T-helper 17 cell (primary cell): ENCODE data around the gene NKX1-2. TPM values are rescaled to one million over a fixed set of nuclear protein-coding genes. Genes with fewer than 3 reads are reported as not detected.

Experiments
- ATAC-seq: fragments of 150-1000 bp; cut with Tn5 transposase; 2 replicates; pipeline ENCODE4 v1.10.0; 2021; ENCODE audit warnings: mild to moderate bottlenecking, moderate library complexity
- DNase-seq, 3 donors: peaks; one replicate each; pipeline versions ENCODE4 v3.0.0 to v3.0.0-alpha.2; 2020 to 2021
- H3K9me3 ChIP-seq: one replicate; pipeline ENCODE4 v1.7.0; 2013; ENCODE audit warnings: low read length, mild to moderate bottlenecking; ENCODE audit not compliant: control insufficient read depth, poor library complexity, severe bottlenecking
- H3K27ac Mint-ChIP-seq: one replicate; pipeline ENCODE4 v1.8.0; 2022; ENCODE audit warnings: mild to moderate bottlenecking, moderate library complexity, mixed read lengths
- H3K27me3 Mint-ChIP-seq: one replicate; pipeline ENCODE4 v1.8.0; 2022; ENCODE audit warnings: mixed read lengths
- H3K36me3 Mint-ChIP-seq: one replicate; pipeline ENCODE4 v1.8.0; 2022; ENCODE audit warnings: low read depth, mixed read lengths
- H3K4me1 Mint-ChIP-seq: one replicate; pipeline ENCODE4 v1.8.0; 2022; ENCODE audit warnings: mild to moderate bottlenecking, mixed read lengths
- H3K4me3 Mint-ChIP-seq: one replicate; pipeline ENCODE4 v1.8.0; 2022; ENCODE audit warnings: mild to moderate bottlenecking, moderate library complexity, mixed read lengths
- total RNA-seq, 4 donors: library from RNA in 2 of 4; stranded (reverse) in 2 of 4; gene quantifications; one replicate each; pipeline ENCODE4 v1.2.3 and lab custom pipeline; 2022 to 2026

Gene NKX1-2
- total RNA-seq, 2 donors from 2014 or later = not detected

- no peak for ATAC-seq
- peaks cover 3% of the 10 kb centered on the region for H3K36me3 Mint-ChIP-seq
- peaks cover 6% of the 10 kb centered on the region for H3K4me1 Mint-ChIP-seq
- H3K4me3 Mint-ChIP-seq = no peak overlapping the region
- no peak overlapping the region for H3K27ac Mint-ChIP-seq
- DNase-seq = no peak
- peaks cover 2% of the 10 kb centered on the region for H3K9me3 ChIP-seq
- no peaks in the 10 kb centered on the region for H3K27me3 Mint-ChIP-seq
Measured at GRCh38 chr10:124409696-124410095, 40.1 kb downstream of the NKX1-2 start.

- DNase-seq (no peak), ATAC-seq (no peak)
- peaks cover 2% of the 10 kb centered on the region for H3K9me3 ChIP-seq
- no peak overlapping the region for H3K4me3 Mint-ChIP-seq
- no peaks in the 10 kb centered on the region for H3K27me3 Mint-ChIP-seq
- H3K27ac Mint-ChIP-seq = no peak overlapping the region
- peaks cover 10% of the 10 kb centered on the region for H3K4me1 Mint-ChIP-seq
- peaks cover 6% of the 10 kb centered on the region for H3K36me3 Mint-ChIP-seq
Measured at GRCh38 chr10:124408357-124408756, 41.5 kb downstream of the NKX1-2 start.

GRCh38 chr10:124407456-124407855 lies 42.4 kb downstream of the NKX1-2 start:
- no peak for DNase-seq
- Mint-ChIP-seq H3K36me3 (peaks cover 6% of the 10 kb centered on the region), H3K27ac (no peak overlapping the region), H3K27me3 (no peaks in the 10 kb centered on the region), H3K4me1 (peaks cover 13% of the 10 kb centered on the region), H3K4me3 (no peak overlapping the region)
- peaks cover 2% of the 10 kb centered on the region for H3K9me3 ChIP-seq
- ATAC-seq = no peak

GRCh38 chr10:124403548-124403947 lies 46.3 kb downstream of the NKX1-2 start:
- Mint-ChIP-seq H3K27me3 (no peaks in the 10 kb centered on the region), H3K27ac (peak overlapping the region; percentile 80), H3K4me1 (peaks cover 11% of the 10 kb centered on the region), H3K4me3 (no peak overlapping the region), H3K36me3 (peaks cover 6% of the 10 kb centered on the region)
- DNase-seq (no peak), ATAC-seq (peak; percentile 100)
- peaks cover 2% of the 10 kb centered on the region for H3K9me3 ChIP-seq

- Mint-ChIP-seq H3K4me1 (peaks cover 9% of the 10 kb centered on the region), H3K27me3 (no peaks in the 10 kb centered on the region), H3K36me3 (peaks cover 4% of the 10 kb centered on the region), H3K27ac (no peak overlapping the region), H3K4me3 (no peak overlapping the region)
- ATAC-seq (no peak), DNase-seq (no peak)
- no peaks in the 10 kb centered on the region for H3K9me3 ChIP-seq
Measured at GRCh38 chr10:124402273-124402672, 47.6 kb downstream of the NKX1-2 start.

- H3K27ac Mint-ChIP-seq = no peak overlapping the region
- H3K4me1 Mint-ChIP-seq = peaks cover 9% of the 10 kb centered on the region
- no peaks in the 10 kb centered on the region for H3K27me3 Mint-ChIP-seq
- peaks cover 4% of the 10 kb centered on the region for H3K36me3 Mint-ChIP-seq
- ATAC-seq (no peak), DNase-seq (no peak)
- no peak overlapping the region for H3K4me3 Mint-ChIP-seq
- no peaks in the 10 kb centered on the region for H3K9me3 ChIP-seq
Measured at GRCh38 chr10:124401633-124402032, 48.2 kb downstream of the NKX1-2 start.

Other genes starting within 250 kb of the NKX1-2 start
- 10 to 100 TPM; 26.2 to 27.1 TPM for gene OAT, start 31.1 kb downstream of the NKX1-2 start, total RNA-seq
- gene LHPP, start 11.8 kb upstream of the NKX1-2 start, total RNA-seq = 10 to 100 TPM; 19.9 to 21.1 TPM